Fibroblast of mammary gland (primary cell): ENCODE data around the gene SYP.

Experiments used
- DNase-seq: peaks from one replicate; pipeline ENCODE4 v3.0.0-alpha.2; 2010; ENCODE audit warnings: low read depth
- H3K4me3 ChIP-seq: 2 replicates; pipeline ENCODE4 v1.5.1; 2011; ENCODE audit warnings: low read depth, mild to moderate bottlenecking, low read length, moderate library complexity; ENCODE audit not compliant: control insufficient read depth
- CTCF ChIP-seq: conservative IDR thresholded peaks from 2 replicates; pipeline ENCODE4 v1.5.1; 2011; ENCODE audit warnings: low read depth, low read length, inconsistent platforms; ENCODE audit not compliant: control insufficient read depth, insufficient read depth

SYP gene

GRCh38 chrX:49226946-49227345 lies 27.0 kb upstream of the SYP start:
- TF ChIP-seq CTCF = no peak
- DNase-seq = no peak
- no peak overlapping the region for H3K4me3 ChIP-seq

- no peak for DNase-seq
- no peak for TF ChIP-seq CTCF
- H3K4me3 ChIP-seq = no peak overlapping the region
Observed at GRCh38 chrX:49225858-49226257, 25.9 kb upstream of the SYP start.

- H3K4me3 ChIP-seq = no peak overlapping the region
- no peak for TF ChIP-seq CTCF
- DNase-seq = no peak
Observed at GRCh38 chrX:49221868-49222267, 21.9 kb upstream of the SYP start.

GRCh38 chrX:49220100-49220499 lies 20.1 kb upstream of the SYP start:
- no peak overlapping the region for H3K4me3 ChIP-seq
- DNase-seq = no peak
- no peak for TF ChIP-seq CTCF

- H3K4me3 ChIP-seq = no peak overlapping the region
- TF ChIP-seq CTCF = no peak
- DNase-seq = no peak
Observed at GRCh38 chrX:49214996-49215526, 15.1 kb upstream of the SYP start.

GRCh38 chrX:49214416-49214815 lies 14.4 kb upstream of the SYP start:
- no peak for TF ChIP-seq CTCF
- DNase-seq = no peak
- no peak overlapping the region for H3K4me3 ChIP-seq

- no peak for DNase-seq
- no peak for TF ChIP-seq CTCF
- no peak overlapping the region for H3K4me3 ChIP-seq
Observed at GRCh38 chrX:49212861-49213260, 12.9 kb upstream of the SYP start.
